ENCODE results near the gene LDLRAD4.

DNA sequence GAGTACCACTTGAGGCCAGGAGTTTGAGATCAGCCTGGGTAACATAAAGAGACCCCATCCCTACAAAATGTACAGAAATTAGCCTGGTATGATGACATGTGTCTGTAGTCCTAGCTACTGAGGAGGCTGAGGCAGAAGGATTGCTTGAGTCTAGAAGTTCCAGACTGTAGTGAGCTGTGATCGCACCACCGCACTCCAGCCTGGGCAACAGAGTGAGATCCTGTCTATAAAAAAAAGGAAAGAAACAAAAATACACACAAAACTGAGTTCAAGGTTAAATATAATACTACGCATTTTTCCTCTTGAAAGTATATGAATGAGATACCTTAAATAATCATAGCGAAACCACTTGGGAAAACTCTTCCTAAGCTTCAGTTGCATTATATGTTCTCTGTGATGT is 94.0 kb downstream of the LDLRAD4 start:
- TF ChIP-seq, protein P1, sequence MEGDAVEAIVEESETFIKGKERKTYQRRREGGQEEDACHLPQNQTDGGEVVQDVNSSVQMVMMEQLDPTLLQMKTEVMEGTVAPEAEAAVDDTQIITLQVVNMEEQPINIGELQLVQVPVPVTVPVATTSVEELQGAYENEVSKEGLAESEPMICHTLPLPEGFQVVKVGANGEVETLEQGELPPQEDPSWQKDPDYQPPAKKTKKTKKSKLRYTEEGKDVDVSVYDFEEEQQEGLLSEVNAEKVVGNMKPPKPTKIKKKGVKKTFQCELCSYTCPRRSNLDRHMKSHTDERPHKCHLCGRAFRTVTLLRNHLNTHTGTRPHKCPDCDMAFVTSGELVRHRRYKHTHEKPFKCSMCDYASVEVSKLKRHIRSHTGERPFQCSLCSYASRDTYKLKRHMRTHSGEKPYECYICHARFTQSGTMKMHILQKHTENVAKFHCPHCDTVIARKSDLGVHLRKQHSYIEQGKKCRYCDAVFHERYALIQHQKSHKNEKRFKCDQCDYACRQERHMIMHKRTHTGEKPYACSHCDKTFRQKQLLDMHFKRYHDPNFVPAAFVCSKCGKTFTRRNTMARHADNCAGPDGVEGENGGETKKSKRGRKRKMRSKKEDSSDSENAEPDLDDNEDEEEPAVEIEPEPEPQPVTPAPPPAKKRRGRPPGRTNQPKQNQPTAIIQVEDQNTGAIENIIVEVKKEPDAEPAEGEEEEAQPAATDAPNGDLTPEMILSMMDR (IDR thresholded peaks at IDR 0.05): no peak
- no peak for TF ChIP-seq EZH2 (IDR thresholded peaks at IDR 0.05; ENCODE audit: borderline replicate concordance, insufficient read depth, low read depth, low read length, poor library complexity, severe bottlenecking)
